Neural crest cell (in vitro differentiated cells): Measurements from ENCODE around the gene THEMIS2. TPM values are rescaled to one million over a fixed set of nuclear protein-coding genes. Genes with fewer than 3 reads are reported as not detected.
"Not testable (repeated sequence)": the region's sequence is repeated elsewhere in the genome, so short reads cannot be mapped to it uniquely, and the experiment has no call there.

Source experiments
- DNase-seq: peaks from one replicate; pipeline ENCODE4 v3.0.0; 2021; ENCODE audit warnings: low read depth, mixed read lengths, low spot score
- H3K27ac Mint-ChIP-seq: one replicate; pipeline ENCODE4 v1.8.0; 2021; ENCODE audit warnings: mild to moderate bottlenecking, mixed read lengths; ENCODE audit not compliant: unreplicated experiment
- H3K27me3 Mint-ChIP-seq: 2 replicates; pipeline ENCODE4 v1.8.0; 2021; ENCODE audit warnings: low read depth, mild to moderate bottlenecking, mixed read lengths
- H3K36me3 Mint-ChIP-seq: 2 replicates; pipeline ENCODE4 v1.8.0; 2021; ENCODE audit warnings: low read depth, mild to moderate bottlenecking, mixed read lengths
- H3K4me1 Mint-ChIP-seq: 2 replicates; pipeline ENCODE4 v1.8.0; 2021; ENCODE audit warnings: mixed read lengths
- H3K4me3 Mint-ChIP-seq: one replicate; pipeline ENCODE4 v1.8.0; 2021; ENCODE audit warnings: mild to moderate bottlenecking, mixed read lengths
- H3K9me3 Mint-ChIP-seq: 2 replicates; pipeline ENCODE4 v1.8.0; 2021; ENCODE audit warnings: mixed read lengths
- CTCF ChIP-seq: fragments of 200-600 bp; sonication (generic); conservative IDR thresholded peaks from 2 replicates; pipeline ENCODE4 v1.5.0; 2021; ENCODE audit warnings: antibody characterized with exemption, mild to moderate bottlenecking
- total RNA-seq: library from RNA; stranded (reverse); gene quantifications from 2 replicates; pipeline ENCODE4 v1.2.1, GENCODE V29; 2021

THEMIS2 gene
- total RNA-seq, 1 donor from 2014 or later, result 5.5 TPM

- DNase-seq, result no peak
- Mint-ChIP-seq H3K27ac (no peak overlapping the region), H3K27me3 (no peaks in the 10 kb centered on the region), H3K36me3 (peaks cover 42% of the 10 kb centered on the region), H3K4me1 (no peaks in the 10 kb centered on the region), H3K9me3 (peaks cover 4% of the 10 kb centered on the region), H3K4me3 (no peak overlapping the region)
- no peak for TF ChIP-seq CTCF
Measured at GRCh38 chr1:27849951-27850350, 22.4 kb upstream of the THEMIS2 start.

GRCh38 chr1:27855085-27855484 lies 17.3 kb upstream of the THEMIS2 start:
- Mint-ChIP-seq H3K27ac (no peak overlapping the region), H3K9me3 (peaks cover 4% of the 10 kb centered on the region), H3K27me3 (peaks cover 3% of the 10 kb centered on the region), H3K4me3 (peak overlapping the region; percentile 27), H3K4me1 (peaks cover 5% of the 10 kb centered on the region), H3K36me3 (peaks cover 18% of the 10 kb centered on the region)
- DNase-seq, result no peak
- no peak for TF ChIP-seq CTCF

- peaks cover 2% of the 10 kb centered on the region for H3K36me3 Mint-ChIP-seq
- H3K27ac Mint-ChIP-seq, result no peak overlapping the region
- H3K27me3 Mint-ChIP-seq, result peaks cover 3% of the 10 kb centered on the region
- H3K9me3 Mint-ChIP-seq, result no peaks in the 10 kb centered on the region
- peaks cover 5% of the 10 kb centered on the region for H3K4me1 Mint-ChIP-seq
- TF ChIP-seq CTCF, result no peak
- no peak for DNase-seq
- H3K4me3 Mint-ChIP-seq, result no peak overlapping the region
Measured at GRCh38 chr1:27856561-27857343, 15.6 kb upstream of the THEMIS2 start.

GRCh38 chr1:27857552-27857951 lies 14.8 kb upstream of the THEMIS2 start:
- H3K27me3 Mint-ChIP-seq, H3K36me3 Mint-ChIP-seq, H3K9me3 Mint-ChIP-seq, DNase-seq, H3K4me1 Mint-ChIP-seq, H3K27ac Mint-ChIP-seq: not testable (repeated sequence)
- H3K4me3 Mint-ChIP-seq, result peak overlapping the region; percentile 58

- peaks cover 8% of the 10 kb centered on the region for H3K4me1 Mint-ChIP-seq
- peak; percentile 90 for TF ChIP-seq CTCF
- no peaks in the 10 kb centered on the region for H3K9me3 Mint-ChIP-seq
- no peaks in the 10 kb centered on the region for H3K36me3 Mint-ChIP-seq
- H3K27ac Mint-ChIP-seq, result peak overlapping the region; percentile 19
- H3K27me3 Mint-ChIP-seq, result peaks cover 3% of the 10 kb centered on the region
- H3K4me3 Mint-ChIP-seq, result peak overlapping the region; percentile 58
- peak; percentile 79 for DNase-seq
Measured at GRCh38 chr1:27858072-27858948, 14.0 kb upstream of the THEMIS2 start.
